K562 (cell line): Measurements from ENCODE around the gene HCFC1R1.

ENCODE experiments used
- ARID4B ChIP-seq: sonication (generic); formaldehyde crosslinking; IDR thresholded peaks from 2 replicates; pipeline ENCODE4 v1.8.0; 2022; ENCODE audit warnings: mild to moderate bottlenecking, missing genetic modification reagents
- ATF1 ChIP-seq, 2 experiments: fragments of 450-650 bp in 1 of 2; IDR thresholded peaks; 2 replicates each; pipeline ENCODE4 v1.6.1; 2016; ENCODE audit warnings: missing compliant biosample characterization in 1 of 2, missing genetic modification characterization in 1 of 2
- EHMT2 ChIP-seq: fragments of 450-650 bp; IDR thresholded peaks from 2 replicates; pipeline ENCODE4 v1.6.1; 2018; ENCODE audit warnings: antibody characterized with exemption
- EZH2 ChIP-seq: IDR thresholded peaks from 2 replicates; pipeline ENCODE4 v1.6.1; 2012; ENCODE audit warnings: low read depth, mild to moderate bottlenecking, inconsistent platforms, low read length, borderline replicate concordance
- NFE2L1 ChIP-seq: fragments of 450-650 bp; IDR thresholded peaks from 2 replicates; pipeline ENCODE4 v1.6.1; 2016; ENCODE audit warnings: missing genetic modification characterization, low read depth, mild to moderate bottlenecking, missing compliant biosample characterization, moderate library complexity, borderline replicate concordance
- POLR2A ChIP-seq: fragments of 450-650 bp; conservative IDR thresholded peaks from 2 replicates; pipeline ENCODE4 v1.6.1; 2016
- RBM14 ChIP-seq: fragments of 200-400 bp; formaldehyde crosslinking; IDR thresholded peaks from 2 replicates; pipeline ENCODE4 v1.6.1; 2018; ENCODE audit warnings: low read depth, mild to moderate bottlenecking, low read length, moderate library complexity, borderline replicate concordance; ENCODE audit not compliant: insufficient read depth
- TBP ChIP-seq: optimal IDR thresholded peaks from 2 replicates; pipeline ENCODE3; 2011; ENCODE audit warnings: low read depth, low read length, improper control_type of control experiment
- XRCC5 ChIP-seq: fragments of 200-400 bp; formaldehyde crosslinking; IDR thresholded peaks from 2 replicates; pipeline ENCODE4 v1.6.1; 2017; ENCODE audit warnings: low read depth, mild to moderate bottlenecking, low read length
- ZFP30 ChIP-seq: fragments of 250-450 bp; sonication (Bioruptor Pico); IDR thresholded peaks from 2 replicates; pipeline ENCODE4 v1.8.0; 2022; ENCODE audit warnings: moderate library complexity, mild to moderate bottlenecking, inconsistent platforms, borderline replicate concordance
- ZNF134 ChIP-seq: fragments of 250-450 bp; sonication (Bioruptor Pico); conservative IDR thresholded peaks from 2 replicates; pipeline ENCODE4 v1.4.0; 2020
- ZNF778 ChIP-seq: fragments of 450-650 bp; formaldehyde crosslinking; IDR thresholded peaks from 2 replicates; pipeline ENCODE4 v1.4.0; 2020; ENCODE audit warnings: mild to moderate bottlenecking, moderate library complexity
- ZSCAN29 ChIP-seq: fragments of 450-650 bp; IDR thresholded peaks from 2 replicates; pipeline ENCODE4 v1.6.1; 2017

DNA sequence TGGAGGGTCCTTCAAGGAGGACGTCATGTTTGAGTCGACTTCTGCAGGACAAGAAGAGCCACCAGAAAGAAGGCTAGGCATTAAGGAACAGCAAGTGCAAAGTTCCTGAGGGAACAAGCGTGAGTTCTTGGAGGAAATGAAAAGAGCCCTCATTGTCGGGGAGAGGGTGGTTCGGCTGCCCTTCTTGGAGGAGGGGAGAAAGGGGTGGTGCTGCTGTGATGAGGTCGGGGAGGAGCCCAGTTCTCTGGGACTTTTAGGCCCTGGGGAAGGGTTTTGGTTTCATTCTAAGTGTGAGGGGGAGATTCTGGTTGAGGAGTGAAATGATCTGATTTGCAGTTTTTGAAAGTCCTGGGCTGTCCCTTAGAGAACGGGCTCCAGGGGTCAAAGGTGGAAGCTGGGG lies 8.9 kb upstream of the HCFC1R1 start:
- TF ChIP-seq TBP = no peak
- TF ChIP-seq ZNF778 (CRISPR knock-in tag) = no peak
- TF ChIP-seq ARID4B (CRISPR knock-in tag) = no peak
- TF ChIP-seq ATF1 (CRISPR knock-in tag; IDR thresholded peaks at IDR 0.05) = no peak
- TF ChIP-seq ATF1 (tag; IDR thresholded peaks at IDR 0.05) = no peak
- TF ChIP-seq ZSCAN29 = no peak
- no peak for TF ChIP-seq XRCC5
- no peak for TF ChIP-seq EHMT2
- TF ChIP-seq POLR2A = no peak
- no peak for TF ChIP-seq ZNF134
- no peak for TF ChIP-seq RBM14
- TF ChIP-seq ZFP30 (CRISPR knock-in tag) = no peak
- TF ChIP-seq EZH2 = no peak
- no peak for TF ChIP-seq NFE2L1 (tag)
